Loucy (cell line): ENCODE results near the gene TLCD4.
A peak's percentile ranks its signal among the peaks of the same experiment; 100 is the strongest.

Experiments used
- H2AFZ ChIP-seq: fragments of 200-600 bp; sonication (generic); 2 replicates; pipeline ENCODE4 v1.6.0; 2016; ENCODE audit warnings: antibody characterized with exemption, mild to moderate bottlenecking, low read length, moderate library complexity
- H3F3A ChIP-seq: fragments of 200-600 bp; 2 replicates; pipeline ENCODE4 v1.6.0; 2016; ENCODE audit warnings: antibody characterized with exemption, low read depth, mild to moderate bottlenecking
- H3K27me3 ChIP-seq: fragments of 200-600 bp; sonication (generic); 2 replicates; pipeline ENCODE4 v1.6.1; 2014; ENCODE audit warnings: low read length, mild to moderate bottlenecking; ENCODE audit not compliant: insufficient read depth, poor library complexity, severe bottlenecking
- H3K36me3 ChIP-seq: fragments of 200-600 bp; sonication (generic); 2 replicates; pipeline ENCODE4 v1.6.1; 2016; ENCODE audit warnings: low read length; ENCODE audit not compliant: insufficient read depth
- H3K4me1 ChIP-seq: fragments of 200-600 bp; sonication (generic); 2 replicates; pipeline ENCODE4 v1.5.1; 2014; ENCODE audit warnings: low read length, mild to moderate bottlenecking; ENCODE audit not compliant: insufficient read depth, poor library complexity, severe bottlenecking
- H3K4me2 ChIP-seq: fragments of 200-600 bp; sonication (generic); 2 replicates; pipeline ENCODE4 v1.6.0; 2014; ENCODE audit warnings: antibody characterized with exemption, low read length, low read depth, mild to moderate bottlenecking; ENCODE audit not compliant: poor library complexity, severe bottlenecking
- H3K4me3 ChIP-seq: fragments of 200-600 bp; sonication (generic); 2 replicates; pipeline ENCODE4 v1.5.1; 2014; ENCODE audit warnings: low read length, mild to moderate bottlenecking, mixed read lengths; ENCODE audit not compliant: poor library complexity, severe bottlenecking
- H3K79me2 ChIP-seq: fragments of 200-600 bp; sonication (generic); 2 replicates; pipeline ENCODE4 v1.6.1; 2014; ENCODE audit warnings: low read length; ENCODE audit not compliant: insufficient read depth
- H3K9ac ChIP-seq: fragments of 200-600 bp; sonication (generic); 2 replicates; pipeline ENCODE4 v1.6.0; 2014; ENCODE audit warnings: mild to moderate bottlenecking, low read depth, low read length, moderate library complexity; ENCODE audit not compliant: poor library complexity, severe bottlenecking
- H3K9me2 ChIP-seq: fragments of 200-600 bp; sonication (generic); replicated peaks from 2 replicates; pipeline ENCODE4 v1.6.1; 2016; ENCODE audit warnings: low read depth, low read length, mixed read lengths
- H3K9me3 ChIP-seq: fragments of 200-600 bp; sonication (generic); 2 replicates; pipeline ENCODE4 v1.6.1; 2014; ENCODE audit warnings: mild to moderate bottlenecking, antibody characterized with exemption, low read length, low read depth; ENCODE audit not compliant: insufficient read depth
- H4K20me1 ChIP-seq: fragments of 200-600 bp; sonication (generic); 2 replicates; pipeline ENCODE4 v1.6.0; 2014; ENCODE audit warnings: antibody characterized with exemption, low read length, mild to moderate bottlenecking; ENCODE audit not compliant: insufficient read depth, poor library complexity, severe bottlenecking
- CTCF ChIP-seq: fragments of 200-600 bp; sonication (generic); conservative IDR thresholded peaks from 2 replicates; pipeline ENCODE4 v1.5.1; 2014; ENCODE audit warnings: mild to moderate bottlenecking, antibody characterized with exemption, low read length
- EZH2phosphoT487 ChIP-seq: fragments of 200-600 bp; IDR thresholded peaks from 2 replicates; pipeline ENCODE4 v1.6.1; 2018; ENCODE audit warnings: antibody characterized with exemption, mild to moderate bottlenecking, moderate library complexity, borderline replicate concordance

TLCD4 gene

DNA sequence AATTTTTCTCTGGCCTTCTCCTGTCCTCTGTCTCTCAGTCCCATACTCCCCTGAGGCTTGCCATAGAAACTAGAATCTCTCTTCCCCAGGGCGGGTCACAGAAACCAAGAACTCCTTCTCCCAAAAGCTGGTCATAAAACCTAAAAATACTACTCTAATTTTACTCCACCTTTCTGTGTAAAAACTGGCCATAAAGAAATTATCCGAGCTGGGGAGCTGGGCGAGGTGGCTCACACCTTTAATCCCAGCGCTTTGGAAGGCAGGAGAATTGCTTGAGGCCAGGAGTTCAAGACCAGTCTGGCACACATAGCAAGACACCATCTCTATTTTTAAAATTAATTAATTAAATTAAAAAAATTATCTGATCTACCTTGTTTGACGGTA is 47.5 kb upstream of the TLCD4 start:
- Histone ChIP-seq H3K27me3 (no peaks in the 10 kb centered on the region), H3K9ac (no peak overlapping the region), H3F3A (no peaks in the 10 kb centered on the region), H3K4me2 (no peak overlapping the region), H3K36me3 (no peaks in the 10 kb centered on the region), H3K4me1 (peaks cover 16% of the 10 kb centered on the region), H2AFZ (no peak overlapping the region), H3K9me2 (no peaks in the 10 kb centered on the region), H3K79me2 (no peaks in the 10 kb centered on the region), H3K4me3 (no peak overlapping the region), H3K9me3 (no peaks in the 10 kb centered on the region), H4K20me1 (no peaks in the 10 kb centered on the region)
- TF ChIP-seq EZH2phosphoT487, result no peak
- TF ChIP-seq CTCF, result no peak

- Histone ChIP-seq H4K20me1 (no peaks in the 10 kb centered on the region), H3K9me2 (no peaks in the 10 kb centered on the region), H3K4me3 (peak overlapping the region; percentile 75), H3K4me2 (peak overlapping the region; percentile 88), H3K27me3 (no peaks in the 10 kb centered on the region), H3K79me2 (no peaks in the 10 kb centered on the region), H3K9me3 (no peaks in the 10 kb centered on the region), H2AFZ (0 out of 2 replicates have a peak overlapping the region, but pooled peaks have one; percentile 95), H3K4me1 (peaks cover 16% of the 10 kb centered on the region), H3F3A (no peaks in the 10 kb centered on the region), H3K9ac (peak overlapping the region; percentile 63), H3K36me3 (no peaks in the 10 kb centered on the region)
- TF ChIP-seq EZH2phosphoT487 (no peak), CTCF (no peak)
Measured at GRCh38 chr1:95071539-95071938, 45.6 kb upstream of the TLCD4 start.

DNA sequence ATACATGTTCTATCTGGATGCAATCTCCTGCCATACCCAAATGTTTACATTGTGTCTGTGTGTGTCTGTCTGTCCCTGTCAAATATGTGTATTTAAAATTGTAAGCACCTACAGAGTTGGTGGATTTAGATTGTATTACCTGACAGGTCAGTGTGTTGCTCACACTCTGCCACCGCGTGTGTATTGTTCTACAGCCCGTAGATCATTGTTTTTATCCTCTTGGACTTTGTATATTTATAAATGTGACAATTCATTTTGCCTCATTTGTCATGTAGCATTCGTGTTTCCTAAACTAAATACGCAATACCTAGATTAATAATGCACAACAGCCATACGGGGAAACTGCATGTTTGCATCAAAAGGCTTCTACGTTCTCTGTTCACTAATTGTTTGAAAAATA is 45.0 kb upstream of the TLCD4 start:
- Histone ChIP-seq H3K9ac (peak overlapping the region; percentile 63), H3K4me2 (peak overlapping the region; percentile 88), H3K9me2 (no peaks in the 10 kb centered on the region), H3K27me3 (no peaks in the 10 kb centered on the region), H2AFZ (peak overlapping the region; percentile 95), H4K20me1 (no peaks in the 10 kb centered on the region), H3K36me3 (no peaks in the 10 kb centered on the region), H3K9me3 (no peaks in the 10 kb centered on the region), H3F3A (no peaks in the 10 kb centered on the region), H3K4me1 (peaks cover 16% of the 10 kb centered on the region), H3K4me3 (peak overlapping the region; percentile 75), H3K79me2 (no peaks in the 10 kb centered on the region)
- no peak for TF ChIP-seq CTCF
